ENCODE results near the gene TRIM47.
"Not testable (repeated sequence)": the region's sequence is repeated elsewhere in the genome, so short reads cannot be mapped to it uniquely, and the experiment has no call there.

DNA sequence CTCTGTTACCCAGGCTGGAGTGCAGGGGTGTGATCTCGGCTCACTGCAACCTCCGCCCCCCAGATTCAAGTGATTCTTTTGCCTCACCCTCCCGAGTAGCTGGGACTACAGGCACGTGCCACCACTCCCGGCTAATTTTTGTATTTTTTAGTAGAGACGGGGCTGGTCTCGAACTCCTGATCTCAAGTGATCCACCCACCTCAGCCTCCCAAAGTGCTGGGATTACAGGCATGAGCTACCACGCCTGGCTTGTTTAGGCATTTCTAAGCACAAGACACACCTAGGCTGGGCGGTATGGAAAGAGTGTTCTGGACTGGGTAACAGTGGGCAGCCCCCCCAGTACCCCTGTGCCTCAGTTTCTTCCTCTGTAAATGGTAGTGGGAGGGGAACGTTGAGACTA, 8.2 kb downstream of the TRIM47 start:
- TF ChIP-seq, protein P1, sequence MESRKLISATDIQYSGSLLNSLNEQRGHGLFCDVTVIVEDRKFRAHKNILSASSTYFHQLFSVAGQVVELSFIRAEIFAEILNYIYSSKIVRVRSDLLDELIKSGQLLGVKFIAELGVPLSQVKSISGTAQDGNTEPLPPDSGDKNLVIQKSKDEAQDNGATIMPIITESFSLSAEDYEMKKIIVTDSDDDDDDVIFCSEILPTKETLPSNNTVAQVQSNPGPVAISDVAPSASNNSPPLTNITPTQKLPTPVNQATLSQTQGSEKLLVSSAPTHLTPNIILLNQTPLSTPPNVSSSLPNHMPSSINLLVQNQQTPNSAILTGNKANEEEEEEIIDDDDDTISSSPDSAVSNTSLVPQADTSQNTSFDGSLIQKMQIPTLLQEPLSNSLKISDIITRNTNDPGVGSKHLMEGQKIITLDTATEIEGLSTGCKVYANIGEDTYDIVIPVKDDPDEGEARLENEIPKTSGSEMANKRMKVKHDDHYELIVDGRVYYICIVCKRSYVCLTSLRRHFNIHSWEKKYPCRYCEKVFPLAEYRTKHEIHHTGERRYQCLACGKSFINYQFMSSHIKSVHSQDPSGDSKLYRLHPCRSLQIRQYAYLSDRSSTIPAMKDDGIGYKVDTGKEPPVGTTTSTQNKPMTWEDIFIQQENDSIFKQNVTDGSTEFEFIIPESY (IDR thresholded peaks at IDR 0.05), result not testable (repeated sequence)
- TF ChIP-seq, protein P2, sequence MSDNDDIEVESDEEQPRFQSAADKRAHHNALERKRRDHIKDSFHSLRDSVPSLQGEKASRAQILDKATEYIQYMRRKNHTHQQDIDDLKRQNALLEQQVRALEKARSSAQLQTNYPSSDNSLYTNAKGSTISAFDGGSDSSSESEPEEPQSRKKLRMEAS (IDR thresholded peaks at IDR 0.05), result not testable (repeated sequence)
- TF ChIP-seq, protein P3, sequence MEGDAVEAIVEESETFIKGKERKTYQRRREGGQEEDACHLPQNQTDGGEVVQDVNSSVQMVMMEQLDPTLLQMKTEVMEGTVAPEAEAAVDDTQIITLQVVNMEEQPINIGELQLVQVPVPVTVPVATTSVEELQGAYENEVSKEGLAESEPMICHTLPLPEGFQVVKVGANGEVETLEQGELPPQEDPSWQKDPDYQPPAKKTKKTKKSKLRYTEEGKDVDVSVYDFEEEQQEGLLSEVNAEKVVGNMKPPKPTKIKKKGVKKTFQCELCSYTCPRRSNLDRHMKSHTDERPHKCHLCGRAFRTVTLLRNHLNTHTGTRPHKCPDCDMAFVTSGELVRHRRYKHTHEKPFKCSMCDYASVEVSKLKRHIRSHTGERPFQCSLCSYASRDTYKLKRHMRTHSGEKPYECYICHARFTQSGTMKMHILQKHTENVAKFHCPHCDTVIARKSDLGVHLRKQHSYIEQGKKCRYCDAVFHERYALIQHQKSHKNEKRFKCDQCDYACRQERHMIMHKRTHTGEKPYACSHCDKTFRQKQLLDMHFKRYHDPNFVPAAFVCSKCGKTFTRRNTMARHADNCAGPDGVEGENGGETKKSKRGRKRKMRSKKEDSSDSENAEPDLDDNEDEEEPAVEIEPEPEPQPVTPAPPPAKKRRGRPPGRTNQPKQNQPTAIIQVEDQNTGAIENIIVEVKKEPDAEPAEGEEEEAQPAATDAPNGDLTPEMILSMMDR (IDR thresholded peaks at IDR 0.05; ENCODE audit: low read depth, low read length, missing input control), result not testable (repeated sequence)
- TF ChIP-seq, protein P4, sequence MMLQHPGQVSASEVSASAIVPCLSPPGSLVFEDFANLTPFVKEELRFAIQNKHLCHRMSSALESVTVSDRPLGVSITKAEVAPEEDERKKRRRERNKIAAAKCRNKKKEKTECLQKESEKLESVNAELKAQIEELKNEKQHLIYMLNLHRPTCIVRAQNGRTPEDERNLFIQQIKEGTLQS (IDR thresholded peaks at IDR 0.05), result not testable (repeated sequence)
- not testable (repeated sequence) for TF ChIP-seq SP1 (IDR thresholded peaks at IDR 0.05); TAF1 (conservative IDR thresholded peaks at IDR 0.05); FOXA1 (IDR thresholded peaks at IDR 0.05); GABPA (IDR thresholded peaks at IDR 0.05 in 1 of 2, conservative IDR thresholded peaks at IDR 0.05 in 1 of 2)
